ENCODE results near the gene ZNF653.

The ZNF653 gene

DNA sequence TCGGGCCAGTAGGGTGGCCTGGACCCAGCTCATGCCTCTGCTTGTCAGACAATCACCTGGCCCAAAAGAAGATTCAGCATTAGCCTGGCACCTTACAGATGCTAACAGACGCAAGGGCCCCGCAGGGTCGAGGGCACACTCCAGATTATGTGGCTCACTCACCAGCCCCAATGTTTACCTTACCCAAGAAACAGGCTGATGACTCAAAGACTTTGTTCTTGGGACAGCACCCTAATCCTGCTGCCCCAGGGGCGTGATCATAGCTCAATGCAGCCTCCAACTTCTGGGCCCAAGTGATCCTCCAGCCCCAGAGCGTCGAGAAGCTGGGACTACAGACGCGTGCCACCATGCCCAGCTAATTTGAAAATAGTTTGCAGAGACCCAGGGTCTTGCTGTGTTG, 13.5 kb upstream of the ZNF653 start:
- DNase-seq (ENCODE audit: low spot score) = no peak

DNA sequence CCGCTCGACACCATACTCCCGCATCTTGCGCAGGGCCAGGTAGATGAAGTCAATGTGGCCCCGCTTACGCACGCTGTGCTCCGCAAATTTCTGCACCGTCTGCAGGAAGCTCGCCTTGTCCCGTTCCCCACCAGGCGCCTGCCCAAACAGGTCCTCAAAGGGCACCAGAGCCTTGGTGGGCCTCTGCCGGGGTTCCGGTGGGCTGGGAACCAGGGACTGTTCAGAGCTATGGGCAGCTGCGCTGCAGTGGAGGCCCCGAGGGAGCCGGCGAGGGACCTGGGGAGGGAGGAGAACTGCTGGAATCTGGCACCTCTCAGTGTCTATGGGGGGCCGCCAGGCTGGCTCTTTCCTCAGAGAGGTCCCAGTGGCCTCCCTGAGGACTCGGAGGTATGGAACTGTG, 8.3 kb upstream of the ZNF653 start:
- no peak for DNase-seq (ENCODE audit: low spot score)

DNA sequence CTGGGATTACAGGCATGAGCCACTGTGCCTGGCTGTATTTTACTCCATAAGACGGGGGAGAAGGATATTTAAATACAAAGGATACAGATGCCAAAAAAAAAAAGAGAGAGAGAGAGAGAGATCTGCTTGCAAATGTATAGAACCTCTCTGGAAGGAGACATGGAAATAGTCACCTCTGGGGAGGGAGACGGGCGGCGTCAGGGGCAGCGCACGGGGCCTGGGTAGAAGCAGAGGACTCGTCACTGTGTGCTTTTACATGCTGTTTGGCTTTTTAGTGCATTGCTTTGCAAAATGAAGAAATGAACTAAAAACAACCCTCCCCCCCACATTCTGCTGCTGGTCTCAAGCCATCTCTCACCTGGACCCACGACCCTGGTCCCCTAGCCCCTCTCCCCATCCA, 4.8 kb upstream of the ZNF653 start:
- DNase-seq (ENCODE audit: low spot score) = no peak

- no peak for DNase-seq (ENCODE audit: low spot score)
Measured at GRCh38 chr19:11507370-11508078, 1.9 kb upstream of the ZNF653 start.

- DNase-seq (ENCODE audit: low spot score) = no peak
Measured at GRCh38 chr19:11506967-11507366, 1.3 kb upstream of the ZNF653 start.

DNA sequence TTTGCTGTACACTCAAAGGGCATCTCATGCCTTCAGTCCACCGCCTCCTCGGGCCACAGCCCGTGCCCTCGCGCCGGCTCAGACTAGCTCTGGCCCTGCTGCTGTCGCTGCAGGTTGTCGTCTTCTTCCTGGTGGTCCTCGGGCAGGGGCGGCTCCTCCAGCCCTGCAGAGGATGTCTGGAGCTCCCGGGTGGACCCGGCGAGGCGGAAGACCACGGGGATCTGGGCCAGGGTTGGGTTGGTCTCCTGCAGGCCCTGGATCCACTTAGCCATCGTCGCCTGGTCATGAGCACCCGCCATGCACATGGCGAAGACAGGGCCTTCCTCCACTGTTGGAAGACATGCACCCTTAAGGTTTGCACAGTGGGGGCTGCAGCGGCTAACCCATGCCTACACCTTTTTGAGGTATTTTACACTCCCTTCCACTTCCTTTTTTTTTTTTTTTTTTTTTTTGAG, 489 bp upstream of the ZNF653 start:
- DNase-seq (ENCODE audit: low spot score) = no peak

- DNase-seq (ENCODE audit: low spot score) = peak; percentile 98
Measured at GRCh38 chr19:11505032-11505503, 571 bp downstream of the ZNF653 start.

- no peak for DNase-seq (ENCODE audit: low spot score)
Measured at GRCh38 chr19:11504502-11505031, 1.1 kb downstream of the ZNF653 start.

- DNase-seq (ENCODE audit: low spot score) = no peak
Measured at GRCh38 chr19:11499890-11500420, 5.7 kb downstream of the ZNF653 start.

DNA sequence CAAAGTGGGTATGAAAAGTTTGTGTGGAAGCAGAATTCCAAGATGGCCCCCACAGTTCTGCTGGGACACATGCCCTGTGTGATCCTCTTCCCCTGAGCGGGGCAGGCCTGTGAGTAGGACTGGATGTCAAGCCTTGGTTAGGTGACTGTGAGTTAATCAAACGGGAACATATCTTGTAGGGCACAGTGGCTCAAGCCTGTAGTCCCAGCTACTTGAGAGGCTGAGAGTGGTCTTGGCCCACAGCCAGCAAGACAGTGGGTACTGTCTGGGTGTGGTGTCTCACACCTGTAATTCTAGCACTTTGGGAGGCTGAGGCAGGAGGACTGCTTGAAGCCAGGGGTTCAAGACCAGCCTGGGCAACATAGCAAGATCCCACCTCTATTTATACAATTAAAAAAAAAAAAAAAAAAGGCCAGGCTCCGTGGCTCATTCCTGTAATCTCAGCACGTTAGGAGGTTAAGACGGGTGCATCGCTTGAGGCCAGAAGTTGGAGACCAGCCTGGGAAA, 6.4 kb downstream of the ZNF653 start:
- DNase-seq (ENCODE audit: low spot score) = no peak

DNA sequence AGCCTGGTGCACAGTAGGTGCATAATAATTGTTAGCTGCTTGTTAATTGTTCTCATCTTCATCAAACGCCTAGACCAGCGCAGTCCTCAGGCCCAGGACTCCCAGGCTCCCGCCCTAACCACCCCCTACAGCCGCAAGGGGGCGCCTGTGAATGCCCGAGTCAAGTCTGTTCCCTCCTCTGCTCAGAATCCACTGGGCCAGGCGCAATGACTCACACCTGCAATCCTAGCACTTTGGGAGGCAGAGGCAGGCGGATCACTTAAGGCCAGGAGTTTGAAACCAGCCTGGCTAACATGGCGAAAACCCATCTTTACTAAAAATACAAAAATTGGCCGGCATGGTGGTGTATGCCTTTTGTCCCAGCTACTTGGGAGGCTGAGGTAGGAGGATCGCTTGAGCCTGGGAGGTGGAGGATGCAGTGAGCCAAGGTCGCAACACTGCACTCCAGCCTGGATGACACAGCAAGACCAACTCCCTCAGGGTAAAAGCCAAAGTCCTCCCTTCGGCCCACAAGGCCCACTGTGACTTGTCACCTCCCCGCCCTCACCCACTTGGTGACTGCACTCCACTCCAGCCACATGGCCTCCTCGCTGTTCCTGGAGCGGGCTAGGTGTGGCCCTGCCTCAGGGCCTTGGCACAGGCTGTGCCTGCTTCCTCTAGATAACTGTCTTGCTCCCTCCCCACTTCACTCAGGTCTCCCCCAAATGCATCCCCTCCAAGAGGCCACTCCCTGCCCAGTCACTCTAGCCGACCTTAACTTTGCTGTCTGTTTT, 9.1 kb downstream of the ZNF653 start:
- peak; percentile 69 for DNase-seq (ENCODE audit: low spot score)

DNA sequence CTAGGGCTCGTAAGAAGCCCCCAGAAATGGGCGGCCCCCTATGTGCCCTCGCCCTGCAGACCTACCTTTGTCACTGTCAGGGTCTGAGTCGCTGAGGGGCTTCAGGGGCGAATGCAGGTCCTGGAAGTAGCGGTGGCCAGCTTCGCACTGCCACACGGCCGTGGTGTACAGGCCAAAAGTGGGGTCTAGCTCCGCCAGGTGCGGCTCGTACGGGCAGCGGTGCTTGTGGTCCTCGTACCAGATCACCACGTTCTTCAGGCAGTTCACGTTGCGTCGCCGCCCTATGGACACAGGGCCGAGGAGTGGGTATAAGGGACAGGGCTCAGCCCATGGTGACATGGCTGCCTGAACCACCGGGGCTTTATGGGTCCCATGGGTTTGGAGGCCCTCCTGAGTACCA, 9.8 kb downstream of the ZNF653 start:
- DNase-seq (ENCODE audit: low spot score) = no peak

DNA sequence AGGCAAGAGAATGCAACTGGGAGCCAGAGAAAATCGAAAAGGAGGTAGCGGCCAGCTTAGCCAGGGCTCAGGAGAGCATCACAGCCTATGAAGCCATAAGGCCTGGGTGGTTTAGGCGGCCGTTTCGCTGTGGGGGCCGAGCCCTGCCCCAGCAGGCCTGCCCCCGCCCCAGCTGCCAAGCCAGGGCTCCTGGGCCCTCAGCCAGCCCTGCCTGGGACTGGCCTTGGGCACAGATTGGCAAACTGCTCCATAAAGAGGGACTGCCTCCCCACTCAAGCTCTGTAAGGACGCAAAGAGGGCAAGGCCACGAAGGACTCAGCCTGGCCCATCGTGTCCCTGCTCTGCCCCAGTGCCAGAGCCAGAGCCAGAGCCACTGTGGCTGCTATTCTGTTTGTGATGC, 10.2 kb downstream of the ZNF653 start:
- DNase-seq (ENCODE audit: low spot score) = no peak

- no peak for DNase-seq (ENCODE audit: low spot score)
Measured at GRCh38 chr19:11494634-11495285, 10.9 kb downstream of the ZNF653 start.

DNA sequence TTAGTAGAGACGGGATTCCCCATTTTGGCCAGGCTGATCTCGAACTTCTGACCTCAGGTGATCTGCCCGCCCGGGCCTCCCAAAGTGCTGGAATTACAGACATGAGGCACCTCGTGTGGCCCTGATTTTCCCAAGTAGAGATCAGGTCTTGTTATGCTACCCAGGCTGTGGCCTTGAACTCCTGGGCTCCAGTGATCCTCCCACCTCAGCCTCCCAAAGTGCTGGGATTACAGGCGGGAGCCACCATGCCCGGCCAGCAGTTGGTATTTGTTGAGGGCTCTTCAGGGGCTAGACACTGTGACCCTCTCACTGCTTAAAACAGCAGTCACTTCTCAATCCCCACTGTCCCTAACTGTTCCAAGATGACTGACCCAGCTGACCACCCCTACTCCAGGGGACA, 16.3 kb downstream of the ZNF653 start:
- no peak for DNase-seq (ENCODE audit: low spot score)

DNA sequence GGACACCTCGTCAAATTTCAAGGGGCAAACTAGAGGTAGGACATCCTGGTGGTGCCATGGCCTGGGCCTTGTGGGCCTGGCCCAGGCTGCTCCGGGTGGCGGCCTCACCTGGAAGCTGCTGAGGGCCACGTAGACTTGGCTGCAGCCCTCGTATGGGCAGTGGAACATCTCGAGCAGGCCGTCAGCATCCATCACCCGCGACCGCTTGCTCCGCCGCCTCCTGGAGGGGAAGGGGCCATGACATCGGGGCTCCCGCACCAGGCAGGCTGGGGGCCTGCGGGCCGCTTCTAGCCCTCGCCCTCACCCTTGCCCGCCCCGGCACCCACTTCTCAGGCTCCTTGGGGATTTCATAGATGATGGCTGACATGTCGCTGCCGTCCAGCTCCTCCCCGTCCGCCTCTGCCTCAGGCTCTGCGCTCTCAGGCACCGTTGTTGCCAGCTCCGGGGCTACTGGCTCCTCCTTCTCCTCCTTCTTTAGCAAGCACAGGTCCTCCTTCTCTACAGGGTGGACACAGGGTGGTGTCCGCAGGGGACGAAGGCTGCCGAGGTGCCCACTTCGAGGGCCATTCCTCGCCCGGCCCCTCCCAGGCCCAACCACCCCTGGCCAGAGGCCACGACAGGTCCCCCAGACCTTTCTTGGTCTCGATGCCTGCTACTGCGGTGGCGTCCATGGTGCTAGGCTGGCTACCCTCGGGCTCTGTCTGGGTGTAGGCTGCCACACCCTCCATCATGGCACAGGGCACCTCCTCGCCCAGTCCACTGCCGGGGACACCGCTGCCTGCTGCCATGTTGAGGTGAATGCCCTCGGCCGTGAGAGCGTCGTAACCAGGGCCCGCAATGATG, 18.8 kb downstream of the ZNF653 start:
- no peak for DNase-seq (ENCODE audit: low spot score)

DNA sequence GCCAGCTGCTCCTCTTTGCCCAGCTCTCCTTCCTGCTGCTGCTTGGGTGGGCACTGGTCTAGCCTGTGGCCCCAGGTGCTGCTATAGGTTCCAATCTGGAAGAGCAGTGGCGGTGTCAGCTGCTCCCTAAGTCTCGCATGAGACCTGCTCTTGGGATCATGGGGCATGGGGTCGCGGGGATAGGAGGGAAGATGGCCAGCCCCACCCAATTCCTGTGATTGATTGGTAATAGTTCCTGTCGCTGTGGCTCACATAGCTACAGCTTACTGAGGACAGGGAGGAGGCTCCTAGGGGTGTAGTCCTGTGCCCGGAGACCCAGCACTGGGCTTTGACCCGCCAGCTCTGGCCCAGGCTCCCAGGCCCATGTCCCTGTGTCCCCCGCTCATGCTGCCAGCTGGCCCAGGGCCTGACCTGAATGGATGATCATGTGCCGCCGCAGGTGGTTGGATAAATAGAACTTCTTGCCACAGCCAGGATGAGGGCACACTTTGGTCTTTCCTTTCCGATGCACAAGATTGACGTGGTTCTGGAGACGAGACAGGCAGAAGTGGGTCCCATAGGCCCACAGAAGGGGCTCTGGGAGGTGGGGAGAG, 20.3 kb downstream of the ZNF653 start:
- DNase-seq (ENCODE audit: low spot score) = no peak

GRCh38 chr19:11483366-11484111, 22.1 kb downstream of the ZNF653 start:
- DNase-seq (ENCODE audit: low spot score) = no peak

DNA sequence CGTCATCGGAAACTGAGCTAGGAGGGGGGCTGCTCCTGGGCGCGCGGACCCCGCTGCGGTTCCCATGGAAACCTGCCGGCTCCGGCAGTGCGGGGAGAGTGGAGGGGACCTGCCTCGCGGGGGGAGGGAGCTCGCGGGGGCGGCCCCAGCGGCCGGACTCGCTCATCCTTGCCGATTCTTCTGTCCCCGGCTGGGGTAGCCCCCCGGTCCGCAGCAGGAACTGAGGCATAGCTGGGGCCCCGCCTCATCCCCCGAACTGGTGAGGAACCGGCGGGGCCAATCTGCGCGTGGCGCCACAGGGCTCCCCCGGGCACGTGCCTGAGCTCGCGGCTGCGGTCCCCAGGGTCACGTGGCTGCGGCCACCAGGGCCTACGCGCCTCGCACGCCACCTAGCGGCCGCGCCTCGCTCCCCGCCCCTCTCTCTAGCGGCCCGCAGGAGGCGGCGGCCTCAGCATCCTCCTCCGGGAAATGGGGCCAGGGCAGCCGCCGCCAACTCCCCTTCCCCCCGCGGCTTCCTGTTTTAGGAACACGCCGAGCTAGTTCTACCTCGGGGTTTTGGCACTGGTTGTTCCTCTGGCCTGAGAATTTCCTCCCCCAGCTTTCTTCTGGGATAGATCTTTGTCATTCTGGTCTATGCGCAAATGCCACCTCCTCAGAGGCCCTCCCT, 23.1 kb downstream of the ZNF653 start:
- peak; percentile 92 for DNase-seq (ENCODE audit: low spot score)

Data from activated CD4-positive, alpha-beta T cell treated with anti-CD3 and anti-CD28 coated beads, Interleukin-2, Interleukin-4, amounts not matched to agents 100 ng/mL and 50 ng/mL, durations not matched to agents 16 hours and 8 hours (primary cell).